Calu3 (cell line): ENCODE results near the gene GRIN1. TPM values are rescaled to one million over a fixed set of nuclear protein-coding genes. Genes with fewer than 3 reads are reported as not detected.

Experiments used
- BruUV-seq: library from RNA; stranded (reverse); fragments of 400-500 nt; replicated peaks from 2 replicates; lab custom pipeline; 2021; lab: Mats Ljungman, UMichigan
- CTCF ChIA-PET: fragments of 300-600 bp; sonication (Branson Sonifier 250); formaldehyde crosslinking; loops from one replicate; lab custom pipeline; 2022; ENCODE audit warnings: antibody characterized with exemption; lab: Charles Lee
- DNase-seq: peaks from one replicate; pipeline ENCODE4 v3.0.0; 2022
- H3K27ac Mint-ChIP-seq: one replicate; pipeline ENCODE4 v1.8.0; 2022; ENCODE audit warnings: mixed read lengths; ENCODE audit not compliant: unreplicated experiment
- H3K27me3 Mint-ChIP-seq: one replicate; pipeline ENCODE4 v1.8.0; 2022; ENCODE audit warnings: mixed read lengths; ENCODE audit not compliant: unreplicated experiment
- H3K36me3 Mint-ChIP-seq: one replicate; pipeline ENCODE4 v1.8.0; 2022; ENCODE audit warnings: mild to moderate bottlenecking, moderate library complexity, mixed read lengths; ENCODE audit not compliant: insufficient read depth, unreplicated experiment
- H3K4me1 Mint-ChIP-seq: one replicate; pipeline ENCODE4 v1.8.0; 2022; ENCODE audit warnings: mild to moderate bottlenecking, low read depth, mixed read lengths; ENCODE audit not compliant: unreplicated experiment
- H3K4me3 Mint-ChIP-seq: one replicate; pipeline ENCODE4 v1.8.0; 2022; ENCODE audit warnings: mild to moderate bottlenecking, low read depth, moderate library complexity, mixed read lengths; ENCODE audit not compliant: unreplicated experiment
- H3K9me3 Mint-ChIP-seq: one replicate; pipeline ENCODE4 v1.8.0; 2022; ENCODE audit warnings: low read depth, mixed read lengths; ENCODE audit not compliant: unreplicated experiment
- CTCF ChIP-seq: fragments of 200-600 bp; IDR thresholded peaks from one replicate; pipeline ENCODE4 v1.8.0; 2022; ENCODE audit warnings: antibody characterized with exemption; ENCODE audit not compliant: unreplicated experiment
- intact Hi-C: fragments of 100-400 bp; cut with micrococcal nuclease; formaldehyde crosslinking; loops from one replicate; pipeline ENCODE4 v1.10.0; 2022; ENCODE audit not compliant: unreplicated experiment
- total RNA-seq: library from RNA; stranded (reverse); gene quantifications from 2 replicates; pipeline ENCODE4 v1.2.3, GENCODE V29; 2022

Gene GRIN1
- total RNA-seq, 1 experiment from 2014 or later, result 0.54 TPM

- BruUV-seq, result no TSS peak
- H3K4me1 Mint-ChIP-seq, result no peaks in the 10 kb centered on the region
- DNase-seq, result no peak
- intact Hi-C loops, result no loop called here
- CTCF ChIA-PET, result no interaction called here
- no peaks in the 10 kb centered on the region for H3K27me3 Mint-ChIP-seq
- H3K27ac Mint-ChIP-seq, result no peak overlapping the region
- no peaks in the 10 kb centered on the region for H3K9me3 Mint-ChIP-seq
- no peak overlapping the region for H3K4me3 Mint-ChIP-seq
- peaks cover 43% of the 10 kb centered on the region for H3K36me3 Mint-ChIP-seq
- TF ChIP-seq CTCF, result no peak
These were observed 46.1 kb downstream of the GRIN1 start for GRCh38 chr9:137184881-137185660.

GRCh38 chr9:137185921-137186320 is 47.0 kb downstream of the GRIN1 start:
- intact Hi-C loops, result no loop called here
- Mint-ChIP-seq H3K4me1 (peaks cover 5% of the 10 kb centered on the region), H3K4me3 (no peak overlapping the region), H3K27ac (no peak overlapping the region), H3K27me3 (no peaks in the 10 kb centered on the region), H3K9me3 (no peaks in the 10 kb centered on the region), H3K36me3 (peaks cover 51% of the 10 kb centered on the region)
- no peak for TF ChIP-seq CTCF
- no TSS peak for BruUV-seq
- DNase-seq, result no peak
- CTCF ChIA-PET, result no interaction called here

- peaks cover 10% of the 10 kb centered on the region for H3K4me1 Mint-ChIP-seq
- intact Hi-C loops, result no loop called here
- H3K36me3 Mint-ChIP-seq, result peaks cover 55% of the 10 kb centered on the region
- no peaks in the 10 kb centered on the region for H3K9me3 Mint-ChIP-seq
- no peak for TF ChIP-seq CTCF
- CTCF ChIA-PET, result no interaction called here
- H3K27ac Mint-ChIP-seq, result no peak overlapping the region
- no peak for DNase-seq
- BruUV-seq, result no TSS peak
- H3K27me3 Mint-ChIP-seq, result no peaks in the 10 kb centered on the region
- no peak overlapping the region for H3K4me3 Mint-ChIP-seq
These were observed 47.4 kb downstream of the GRIN1 start for GRCh38 chr9:137186385-137186784.

- no peak for DNase-seq
- Mint-ChIP-seq H3K36me3 (peaks cover 49% of the 10 kb centered on the region), H3K4me1 (peaks cover 10% of the 10 kb centered on the region), H3K27ac (no peak overlapping the region), H3K27me3 (no peaks in the 10 kb centered on the region), H3K9me3 (no peaks in the 10 kb centered on the region), H3K4me3 (peak overlapping the region; percentile 98)
- intact Hi-C loops, result no loop called here
- CTCF ChIA-PET, result no interaction called here
- no TSS peak for BruUV-seq
- TF ChIP-seq CTCF, result no peak
These were observed 48.4 kb downstream of the GRIN1 start for GRCh38 chr9:137187386-137187785.
